Activated gamma-delta T cell treated with Interleukin-2 at 50 U/mL for 16 hours (primary cell): ENCODE data around the gene KRT17.
"Not testable (repeated sequence)": the region's sequence is repeated elsewhere in the genome, so short reads cannot be mapped to it uniquely, and the experiment has no call there.

Experiments used
- DNase-seq: peaks from one replicate; pipeline ENCODE4 v3.0.0-alpha.2; 2020

The KRT17 gene

GRCh38 chr17:41653892-41654677 lies 29.7 kb upstream of the KRT17 start:
- DNase-seq: no peak

- no peak for DNase-seq
These were observed 29.0 kb upstream of the KRT17 start for GRCh38 chr17:41653421-41653820.

GRCh38 chr17:41652461-41652970 lies 28.1 kb upstream of the KRT17 start:
- no peak for DNase-seq

GRCh38 chr17:41651625-41652460 lies 27.5 kb upstream of the KRT17 start:
- DNase-seq: no peak

- no peak for DNase-seq
These were observed 26.6 kb upstream of the KRT17 start for GRCh38 chr17:41650794-41651624.

GRCh38 chr17:41649923-41650519 lies 25.6 kb upstream of the KRT17 start:
- DNase-seq: no peak

- peak; percentile 86 for DNase-seq
These were observed 24.2 kb upstream of the KRT17 start for GRCh38 chr17:41648411-41649195.

GRCh38 chr17:41647940-41648410 lies 23.6 kb upstream of the KRT17 start:
- peak; percentile 89 for DNase-seq

GRCh38 chr17:41647038-41647813 lies 22.9 kb upstream of the KRT17 start:
- no peak for DNase-seq

- DNase-seq: no peak
These were observed 18.1 kb upstream of the KRT17 start for GRCh38 chr17:41642252-41643156.

GRCh38 chr17:41640596-41640995 lies 16.2 kb upstream of the KRT17 start:
- DNase-seq: not testable (repeated sequence)

GRCh38 chr17:41639492-41640473 lies 15.4 kb upstream of the KRT17 start:
- no peak for DNase-seq

GRCh38 chr17:41638941-41639340 lies 14.6 kb upstream of the KRT17 start:
- DNase-seq: no peak

- no peak for DNase-seq
These were observed 13.8 kb upstream of the KRT17 start for GRCh38 chr17:41638194-41638593.

- no peak for DNase-seq
These were observed 12.3 kb upstream of the KRT17 start for GRCh38 chr17:41636652-41637051.

- no peak for DNase-seq
These were observed 11.0 kb upstream of the KRT17 start for GRCh38 chr17:41635121-41636097.

GRCh38 chr17:41634639-41635038 lies 10.3 kb upstream of the KRT17 start:
- DNase-seq: no peak
